ENCODE measurements around the gene REG3A. TPM values are rescaled to one million over a fixed set of nuclear protein-coding genes. Genes with fewer than 3 reads are reported as not detected.

Gene REG3A
- total RNA-seq, 1 donor from 2014 or later: not detected

DNA sequence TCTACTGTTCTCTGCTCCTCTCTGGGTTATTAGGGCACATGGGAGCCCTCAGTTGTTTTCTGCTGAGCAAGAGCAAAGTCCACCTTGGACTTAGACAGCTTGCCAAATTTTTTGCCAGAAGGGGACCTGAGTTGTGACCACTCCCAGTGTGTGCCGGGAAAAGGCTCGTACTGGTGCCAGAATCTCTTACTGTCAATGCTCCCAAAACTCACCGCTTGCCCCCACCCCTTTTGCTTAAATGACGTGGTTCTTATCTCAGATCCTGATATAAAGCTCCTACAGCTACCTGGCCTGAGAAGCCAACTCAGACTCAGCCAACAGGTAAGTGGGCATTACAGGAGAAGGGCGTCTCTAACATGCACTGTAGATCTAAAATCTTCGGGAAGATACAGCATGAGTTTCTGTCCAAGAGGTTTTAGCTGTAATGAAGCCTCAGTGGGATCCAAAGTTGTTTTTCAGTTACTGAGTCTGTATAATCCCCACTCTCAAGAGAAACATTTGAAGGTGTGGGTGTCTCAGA is 39.3 kb downstream of the REG3A start, which contains the start of gene REG1A:
REG1A (plus strand) TSS at position 295 of the 520 bp plus-strand sequence. CDS start 374 bp downstream, outside the sequence.
- no peak for ATAC-seq

DNA sequence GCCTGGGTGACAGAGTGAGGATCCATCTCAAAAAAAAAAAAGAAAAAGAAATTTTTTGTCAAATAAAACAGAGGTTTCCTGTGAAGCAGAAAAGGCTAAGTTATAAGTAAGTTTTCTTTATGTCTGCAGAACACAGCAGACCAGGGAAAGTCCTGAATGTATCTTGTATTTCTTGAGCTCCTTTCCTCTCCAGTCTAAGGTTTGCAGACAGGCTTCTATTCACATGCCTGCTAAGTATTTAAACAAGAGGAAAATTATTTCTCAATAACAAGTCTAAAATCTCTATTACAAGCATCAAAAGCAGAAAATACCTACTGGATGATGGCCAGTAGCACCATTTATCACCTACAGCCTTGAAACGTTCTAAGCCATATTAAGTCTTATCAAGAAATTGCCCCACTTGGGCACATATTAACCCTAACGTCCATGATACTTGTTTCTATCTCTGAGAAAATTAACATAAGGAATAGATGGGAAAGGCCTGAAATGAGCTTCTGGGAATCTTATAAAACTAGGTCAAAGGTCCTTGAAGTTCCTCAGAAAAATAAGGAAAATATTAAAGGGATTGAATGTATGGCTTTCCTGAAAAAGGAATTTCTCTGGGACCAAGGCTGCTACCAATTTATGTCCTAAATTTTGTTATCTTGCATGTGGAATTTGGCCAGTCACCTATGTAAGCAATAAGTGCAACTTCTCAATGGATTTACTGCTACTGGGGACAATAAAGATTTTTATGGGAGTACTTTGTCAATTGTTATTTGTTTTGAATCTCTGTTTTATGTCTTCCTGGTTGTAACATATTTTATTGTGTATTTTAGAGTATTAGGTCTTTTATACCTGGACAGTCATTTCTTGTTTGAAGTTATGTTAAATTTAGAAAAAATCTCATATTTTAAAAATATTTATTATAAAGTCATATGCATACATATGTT is 42.3 kb downstream of the REG3A start:
- no peak for ATAC-seq

DNA sequence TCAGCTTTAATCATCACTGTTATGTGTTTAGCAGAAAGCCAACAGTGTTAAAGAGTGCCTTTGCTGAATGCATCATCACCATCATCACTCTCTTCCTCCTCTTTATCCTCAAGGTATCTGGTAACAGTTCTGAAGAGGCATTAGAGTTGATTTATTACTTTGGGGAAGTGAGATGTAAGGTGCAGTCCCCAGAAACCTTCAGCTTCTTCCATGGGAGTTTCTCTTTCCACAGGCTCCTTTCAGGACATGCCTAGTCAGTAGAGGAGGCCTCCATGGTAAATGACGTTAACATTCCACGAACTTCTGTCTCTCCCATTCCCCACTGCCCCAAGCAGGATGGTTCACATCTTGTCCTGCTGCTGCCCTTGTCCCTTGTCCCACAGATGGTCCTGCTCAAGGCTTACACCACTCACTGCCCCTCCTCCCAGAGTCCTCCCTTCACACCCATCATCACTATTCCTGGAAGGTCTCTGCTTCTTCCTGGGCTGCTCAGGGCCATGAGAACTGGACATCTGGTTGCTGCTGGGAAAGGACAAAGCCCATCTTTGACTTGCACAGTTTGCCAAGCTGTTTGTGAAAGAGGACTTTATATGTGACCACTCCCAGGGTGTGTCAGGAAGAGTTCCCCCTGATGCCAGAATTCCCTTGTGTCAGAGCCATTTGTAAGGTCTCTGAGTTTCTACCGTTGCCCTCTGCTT is 44.6 kb downstream of the REG3A start:
- ATAC-seq: no peak

DNA sequence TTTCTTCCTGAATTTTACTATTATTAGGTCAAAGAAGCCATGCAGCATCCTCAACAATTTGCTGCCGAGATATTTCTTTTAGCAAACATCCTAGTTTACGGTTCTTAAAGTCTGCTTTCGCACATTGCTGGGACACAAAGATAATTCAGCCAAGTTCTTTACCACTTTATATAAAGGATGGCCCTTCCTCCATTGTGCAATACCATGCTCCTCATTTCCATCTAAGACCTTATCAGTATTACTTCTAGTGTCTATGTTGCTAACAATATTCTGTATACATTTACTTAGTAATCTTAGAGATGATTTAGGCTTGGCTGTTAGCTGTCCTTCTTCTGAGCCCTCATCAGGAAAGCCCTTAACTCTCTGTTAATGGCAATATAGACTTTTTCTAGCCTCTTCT is 47.3 kb downstream of the REG3A start:
- no peak for ATAC-seq

Other genes with a start within 250 kb of the REG3A start
- not detected for gene REG3G, start 134.1 kb downstream of the REG3A start, total RNA-seq
- not detected for gene REG1B, start 71.8 kb downstream of the REG3A start, total RNA-seq
- not detected for gene REG1A, start 39.3 kb downstream of the REG3A start, total RNA-seq

Measured in esophagus mucosa (tissue), 1 donor.